HG03060 (cell line): ENCODE data around the gene AJUBA.
"Not testable (repeated sequence)": the region's sequence is repeated elsewhere in the genome, so short reads cannot be mapped to it uniquely, and the experiment has no call there.

Experiments used
- ATAC-seq: cut with Tn5 transposase; IDR thresholded peaks from one replicate; pipeline ENCODE4 v1.9.1; 2021; ENCODE audit warnings: low read depth, moderate number of reproducible peaks; ENCODE audit not compliant: unreplicated experiment

AJUBA gene

DNA sequence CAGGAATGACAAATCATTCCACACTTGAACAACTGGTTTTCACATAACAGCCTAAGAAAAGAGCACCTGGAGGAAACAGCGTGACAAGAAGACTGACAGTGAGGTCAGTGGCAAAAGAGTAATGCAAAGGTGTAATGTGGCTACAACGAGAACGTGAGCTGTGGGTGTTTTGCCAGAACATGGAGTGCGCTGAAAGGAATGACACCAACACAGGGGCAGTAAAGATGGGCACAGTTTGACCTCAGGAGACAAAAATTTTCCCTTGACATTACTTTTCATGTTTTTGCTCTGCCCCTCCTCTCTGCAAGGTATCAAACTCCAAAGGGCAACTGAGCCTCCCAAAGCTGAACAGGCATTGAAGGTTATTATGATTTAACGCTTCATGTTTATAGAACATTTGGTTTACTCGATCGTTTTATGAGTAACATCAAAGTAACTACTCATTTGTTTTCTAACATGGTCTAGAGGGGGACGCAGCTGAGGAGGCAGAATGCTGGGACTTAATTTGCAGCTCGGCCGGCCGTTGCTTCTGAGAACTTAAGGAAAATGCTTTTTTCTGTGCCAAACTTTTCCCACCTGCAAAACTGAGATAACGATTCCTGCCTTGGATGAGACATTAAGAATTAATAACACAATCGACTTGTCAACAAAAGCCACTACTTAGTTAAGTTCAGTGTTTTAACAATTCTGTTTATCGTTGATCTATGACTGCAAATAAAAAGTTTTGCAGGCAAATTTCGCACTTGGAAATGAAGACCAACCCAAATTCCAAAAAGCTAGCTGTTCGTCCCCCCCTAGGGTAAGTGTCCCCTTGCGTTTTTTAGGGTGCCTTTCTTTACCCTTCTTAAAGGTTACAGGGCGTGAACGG is 26.4 kb downstream of the AJUBA start:
- ATAC-seq: no peak

DNA sequence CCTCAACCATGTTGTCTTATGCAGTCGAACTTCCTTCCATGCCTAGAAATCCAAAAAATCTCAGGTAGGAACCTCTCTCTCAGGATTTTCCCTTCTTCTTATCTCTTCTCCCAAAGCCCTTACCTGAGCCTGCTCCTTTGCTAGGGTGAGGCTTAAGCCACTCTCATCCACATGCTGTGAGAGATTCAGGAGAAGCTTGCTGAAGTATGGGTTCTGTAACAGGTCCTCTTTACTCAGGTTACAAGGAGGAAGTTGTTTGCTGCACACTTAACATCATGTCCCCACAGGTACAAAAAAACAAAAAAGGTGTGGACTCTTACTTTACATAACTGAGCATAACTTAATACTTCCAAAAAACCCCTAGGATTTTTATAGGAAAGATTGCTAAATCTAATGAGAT is 29.9 kb downstream of the AJUBA start:
- no peak for ATAC-seq

DNA sequence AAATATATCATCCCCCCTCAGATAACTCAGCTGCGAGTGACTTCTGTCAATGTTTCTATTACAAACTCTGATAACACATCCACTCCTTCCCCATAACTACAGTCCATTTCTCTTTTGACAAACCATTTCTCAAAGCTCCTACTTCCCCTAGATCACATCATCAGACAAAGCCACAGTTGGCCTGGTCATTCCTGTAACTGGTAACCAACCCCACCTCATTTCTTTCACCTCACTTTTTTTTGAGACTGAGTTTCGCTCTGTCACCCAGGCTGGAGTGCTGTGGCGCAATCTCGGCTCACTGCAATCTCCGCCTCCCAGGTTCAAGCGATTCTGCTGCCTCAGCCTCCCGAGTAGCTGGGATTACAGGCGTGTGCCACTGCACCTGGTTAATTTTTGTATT is 30.6 kb downstream of the AJUBA start:
- ATAC-seq: not testable (repeated sequence)

DNA sequence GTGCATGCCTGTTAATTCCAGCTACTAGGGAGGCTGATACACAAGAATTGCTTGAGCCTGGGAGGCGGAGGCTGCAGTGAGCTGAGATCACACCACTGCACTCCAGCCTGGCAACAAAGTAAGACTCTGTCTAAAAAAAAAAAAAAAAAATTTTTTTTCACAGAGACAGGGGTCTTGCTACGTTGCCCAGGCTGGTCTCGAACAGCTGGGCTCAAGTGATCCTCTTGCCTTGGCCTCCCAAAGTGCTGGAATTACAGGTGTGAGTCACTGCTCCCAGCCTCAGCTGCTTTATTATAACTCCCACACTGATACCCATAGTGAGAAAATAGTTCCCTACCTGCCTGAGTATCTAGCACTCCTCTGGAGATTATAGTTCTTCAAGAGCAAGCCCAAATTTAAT is 36.7 kb downstream of the AJUBA start:
- no peak for ATAC-seq

DNA sequence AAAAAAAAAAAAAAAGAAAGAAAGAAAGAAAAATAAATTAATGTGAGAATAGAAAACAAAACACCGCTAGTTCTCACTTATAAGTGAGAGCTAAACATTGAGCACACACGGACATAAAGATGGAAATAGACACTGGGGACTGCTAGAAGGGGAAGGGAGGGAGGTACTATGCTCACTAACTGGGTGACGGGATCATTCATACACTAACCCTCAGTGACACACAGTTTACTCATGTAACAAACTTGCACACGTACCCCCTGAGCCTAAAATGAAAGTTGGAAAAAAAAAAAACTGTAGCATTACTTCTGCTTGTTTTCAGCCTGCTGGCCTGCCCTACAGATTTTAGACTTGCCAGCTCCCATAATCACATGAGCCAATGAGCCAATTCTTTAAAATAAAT is 42.7 kb downstream of the AJUBA start:
- no peak for ATAC-seq

DNA sequence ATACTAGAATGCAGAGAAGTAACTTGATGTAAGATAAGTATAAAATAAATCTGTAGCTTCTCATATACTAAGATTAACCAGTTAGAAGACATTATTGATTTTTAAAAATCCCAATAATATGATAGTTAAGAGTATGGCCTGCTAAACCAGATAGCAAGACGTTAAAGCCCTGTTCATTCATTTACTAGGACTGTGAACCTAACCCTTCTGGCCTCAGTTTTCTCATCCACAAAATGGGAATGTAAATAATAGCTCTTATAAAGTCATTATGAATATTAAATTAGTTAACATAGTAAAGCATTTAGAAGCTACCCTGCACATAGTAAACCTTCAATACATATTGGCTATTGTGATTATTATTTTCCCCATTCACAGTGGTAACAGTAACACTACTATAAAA is 47.2 kb downstream of the AJUBA start:
- ATAC-seq: no peak

DNA sequence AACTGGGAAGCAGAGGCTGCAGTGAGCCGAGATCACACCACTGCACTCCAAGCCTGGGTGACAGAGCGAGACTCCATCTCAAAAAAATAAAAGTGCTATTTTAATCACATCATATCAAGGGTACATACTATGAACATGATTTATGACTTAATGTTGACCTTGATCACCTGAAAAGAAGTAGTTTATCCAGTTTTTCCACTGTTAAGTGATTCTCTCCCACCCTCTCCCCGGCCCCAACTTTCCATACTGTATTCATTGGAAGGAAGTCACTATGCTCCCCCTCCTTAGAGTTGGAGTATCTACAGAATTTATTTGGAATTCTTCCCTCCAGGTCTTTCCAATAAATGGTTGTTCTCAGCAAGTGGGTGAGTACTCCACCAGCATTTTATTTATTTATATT is 50.2 kb downstream of the AJUBA start:
- ATAC-seq: no peak

DNA sequence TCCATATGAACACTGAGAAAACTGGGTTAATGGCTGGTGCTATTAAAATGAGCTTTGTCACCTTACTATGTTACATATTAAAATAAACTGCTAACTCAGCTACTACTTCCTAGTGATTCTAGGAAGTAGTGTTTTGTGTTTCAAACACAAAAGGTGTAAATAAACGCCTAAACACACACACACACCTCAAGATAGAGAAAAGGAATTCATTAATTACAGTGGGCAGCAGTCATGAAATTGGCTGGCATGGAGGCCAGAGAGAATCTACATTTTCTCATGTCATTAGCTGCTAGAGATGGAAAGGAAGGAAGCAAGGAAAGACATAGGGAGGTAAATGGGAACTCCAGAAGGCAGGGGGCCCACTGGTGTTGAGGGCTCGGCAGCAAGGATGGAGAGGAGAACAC is 52.4 kb downstream of the AJUBA start:
- ATAC-seq: no peak

DNA sequence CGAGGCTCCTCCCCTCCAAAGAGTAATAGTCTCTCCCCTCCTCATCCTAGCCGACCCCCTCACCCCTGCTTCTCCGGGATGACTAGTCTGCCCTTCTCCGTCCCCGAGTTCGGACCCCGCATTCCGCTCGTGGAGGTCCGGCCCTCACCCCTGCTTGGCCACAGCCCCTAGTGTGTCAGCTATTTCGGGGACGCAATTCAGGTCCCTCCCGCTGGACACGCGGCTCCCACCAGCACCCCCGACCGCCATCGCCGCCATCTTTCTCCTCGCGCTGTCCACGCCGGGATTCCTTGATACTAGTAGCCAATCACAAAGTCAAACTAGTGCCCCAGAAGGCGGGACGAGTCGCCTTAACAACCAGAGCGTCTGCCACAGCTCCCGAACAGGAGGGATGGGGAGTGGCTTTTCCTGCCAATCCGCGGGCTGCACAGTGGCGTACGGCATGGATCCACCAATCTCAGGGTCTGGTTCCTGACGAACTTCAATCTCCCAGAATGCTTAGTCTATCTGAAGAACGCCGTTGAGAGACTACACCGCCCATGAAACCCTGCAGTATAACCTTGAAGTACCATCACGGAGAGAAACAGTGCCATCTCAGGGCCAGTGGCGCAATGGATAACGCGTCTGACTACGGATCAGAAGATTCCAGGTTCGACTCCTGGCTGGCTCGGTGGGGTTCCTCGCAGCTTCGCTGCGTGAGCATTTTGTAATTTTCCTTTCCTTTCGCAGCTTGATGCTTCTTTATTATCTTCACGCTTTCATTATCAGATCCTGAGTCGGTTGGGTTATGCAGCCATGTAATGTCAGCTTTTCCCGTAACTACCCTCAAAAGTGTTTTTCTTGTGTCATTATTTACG is 53.0 kb downstream of the AJUBA start, which contains the start of gene PRMT5:
PRMT5 (minus strand) TSS at position 273 of the 857 bp plus-strand sequence; CDS start at position 258, 15 bp downstream.
- peak; percentile 87 for ATAC-seq

DNA sequence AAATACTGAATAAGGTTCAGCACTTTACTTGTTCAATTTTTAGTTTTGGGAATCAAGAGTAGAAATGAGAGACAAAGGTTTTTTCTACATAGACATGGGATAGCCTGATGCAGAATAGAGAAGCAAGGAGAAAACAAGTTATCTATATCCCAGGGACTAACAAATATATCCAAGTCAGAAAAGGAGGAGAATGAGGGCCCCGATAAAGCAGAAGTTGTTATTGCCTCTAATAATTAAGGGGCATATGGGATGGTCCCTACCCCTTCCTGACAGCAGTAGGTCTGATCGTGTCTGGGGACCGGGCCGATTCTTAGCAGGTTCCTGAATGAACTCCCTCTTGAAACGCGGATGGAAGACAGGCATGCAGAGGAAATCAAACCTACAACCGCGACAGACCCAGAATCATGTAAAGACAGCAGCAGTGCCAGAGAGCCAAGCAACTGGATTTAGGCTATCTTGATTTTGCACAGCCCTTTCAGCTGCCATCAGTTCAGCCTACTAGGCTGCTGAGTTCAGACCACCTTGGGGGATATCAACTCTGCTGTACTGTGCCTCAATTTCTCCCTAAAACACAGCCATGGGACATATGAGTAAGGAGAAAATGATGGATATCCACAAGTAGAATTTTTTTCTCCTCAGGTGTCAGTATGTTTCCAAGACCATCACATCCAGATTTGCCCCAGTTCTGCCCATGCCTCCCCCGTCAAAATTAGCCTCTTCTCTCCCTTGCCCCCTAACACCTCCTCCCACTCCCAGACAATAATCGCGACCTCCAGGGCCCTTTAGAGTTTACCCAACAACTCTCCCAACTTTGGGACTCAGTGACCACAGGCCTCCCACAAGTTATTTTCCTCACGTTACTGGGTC is 53.9 kb downstream of the AJUBA start:
- ATAC-seq: no peak

DNA sequence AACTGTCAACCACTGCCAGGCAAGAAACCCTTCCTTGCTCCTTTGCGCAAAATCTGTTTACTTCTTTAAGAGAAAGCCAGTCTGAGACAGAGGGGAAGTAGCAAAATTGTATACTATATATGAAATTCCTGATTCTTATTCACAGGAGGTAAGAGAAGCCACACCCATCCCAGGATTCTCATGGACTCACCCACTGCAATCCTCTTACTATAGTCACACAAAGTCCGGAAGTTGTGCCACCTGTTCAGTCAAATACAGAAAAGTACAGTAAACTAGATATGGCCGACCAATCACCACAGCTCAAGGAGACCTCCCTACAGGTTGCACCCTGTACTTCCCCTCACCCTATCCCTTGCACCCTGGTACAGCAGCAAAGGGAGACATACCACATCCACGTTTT is 56.0 kb downstream of the AJUBA start:
- ATAC-seq: no peak

DNA sequence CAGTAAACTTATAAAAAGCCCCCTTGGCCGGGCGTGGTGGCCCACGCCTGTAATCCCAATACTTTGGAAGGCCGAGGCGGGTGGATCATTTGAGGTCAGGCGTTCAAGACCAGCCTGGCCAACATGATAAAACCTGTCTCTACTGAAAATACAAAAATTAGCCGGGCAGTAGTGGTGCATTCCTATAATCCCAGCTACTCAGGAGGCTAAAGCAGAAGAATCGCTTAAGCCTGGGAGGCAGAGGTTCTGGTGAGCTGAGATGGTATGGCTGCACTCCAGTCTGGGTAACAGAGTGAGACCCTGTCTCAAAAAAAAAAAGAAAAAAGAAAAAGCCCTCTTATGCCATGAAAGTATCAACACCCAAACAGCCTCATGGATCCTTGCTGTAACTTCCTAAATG is 56.8 kb downstream of the AJUBA start:
- ATAC-seq: no peak

DNA sequence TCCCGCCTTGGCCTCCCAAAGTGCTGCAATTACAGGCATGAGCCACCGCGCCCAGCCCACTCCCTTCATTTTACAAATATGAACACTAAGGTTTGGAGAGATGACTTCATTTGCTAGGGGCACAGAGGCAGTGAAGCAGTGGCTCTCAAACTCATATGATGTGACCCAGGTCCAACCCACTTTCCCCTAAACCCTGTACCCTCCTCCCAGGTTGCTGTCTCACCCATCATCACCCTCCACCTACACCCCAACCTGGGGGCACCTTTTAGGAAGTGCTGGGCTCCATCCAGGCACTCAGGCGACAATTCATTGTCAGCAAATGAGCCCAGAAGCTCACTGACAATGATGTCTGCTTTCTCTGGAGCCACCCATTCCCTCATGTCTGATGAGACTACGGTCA is 58.6 kb downstream of the AJUBA start:
- ATAC-seq: no peak

DNA sequence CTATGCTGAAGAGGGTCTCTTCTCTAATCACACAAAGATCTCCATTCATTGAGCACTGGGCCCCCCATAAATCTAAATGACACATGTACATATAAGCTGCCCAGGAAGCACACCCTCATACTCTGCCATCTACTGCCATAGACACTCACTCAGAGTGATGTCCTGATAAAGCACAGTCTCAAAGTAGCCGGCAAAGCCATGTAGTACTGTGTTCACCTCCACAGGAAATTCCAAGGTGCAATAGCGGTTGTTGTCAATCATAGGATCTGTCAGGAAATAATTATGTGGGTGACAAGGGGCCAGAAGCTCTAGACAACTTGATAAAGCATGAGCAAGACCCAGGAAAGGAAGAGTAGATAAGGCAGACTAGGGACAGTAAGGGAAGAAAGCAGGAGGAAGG is 60.1 kb downstream of the AJUBA start:
- ATAC-seq: no peak
